HG02938 (cell line): ENCODE results near the gene MEPCE.

Source experiments
- ATAC-seq: cut with Tn5 transposase; IDR thresholded peaks from one replicate; pipeline ENCODE4 v1.9.1; 2021; ENCODE audit warnings: mild to moderate bottlenecking, moderate library complexity; ENCODE audit not compliant: unreplicated experiment

MEPCE gene

GRCh38 chr7:100482728-100483089, 53.1 kb downstream of the MEPCE start:
- ATAC-seq = no peak

- peak; percentile 44 for ATAC-seq
Observed at GRCh38 chr7:100483090-100483721, 53.6 kb downstream of the MEPCE start.
